ENCODE data around the gene ATP6V0E2.

ATP6V0E2 gene

DNA sequence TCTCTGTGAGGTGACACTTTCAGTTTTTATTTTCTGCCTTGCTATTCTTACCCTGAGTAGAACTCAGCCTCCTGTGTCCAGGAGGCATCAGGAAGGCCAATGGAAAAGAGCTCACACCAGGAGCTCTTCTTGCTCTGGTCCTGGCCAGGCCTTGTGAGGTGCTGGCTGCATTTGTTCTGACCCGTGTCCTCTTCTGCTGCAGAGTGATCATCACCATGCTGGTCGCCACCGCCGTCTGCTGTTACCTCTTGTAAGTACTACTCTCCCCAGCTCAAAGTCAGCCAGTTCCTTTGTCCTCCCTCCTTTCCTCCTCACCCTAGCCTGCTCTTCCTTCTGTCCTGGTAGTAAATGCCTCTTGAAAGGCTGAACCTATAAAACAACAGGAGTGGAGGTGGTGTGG, 1.6 kb downstream of the ATP6V0E2 start:
- no peak for DNase-seq (ENCODE audit: low read depth)
- TF ChIP-seq POLR2A (IDR thresholded peaks at IDR 0.05; ENCODE audit: extremely low read depth, insufficient read length) (no peak), MYC (IDR thresholded peaks at IDR 0.05; ENCODE audit: low read depth, low read length) (no peak)
- TF ChIP-seq, protein P1, sequence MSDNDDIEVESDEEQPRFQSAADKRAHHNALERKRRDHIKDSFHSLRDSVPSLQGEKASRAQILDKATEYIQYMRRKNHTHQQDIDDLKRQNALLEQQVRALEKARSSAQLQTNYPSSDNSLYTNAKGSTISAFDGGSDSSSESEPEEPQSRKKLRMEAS (IDR thresholded peaks at IDR 0.05; ENCODE audit: low read depth, low read length): no peak
- TF ChIP-seq, protein P2, sequence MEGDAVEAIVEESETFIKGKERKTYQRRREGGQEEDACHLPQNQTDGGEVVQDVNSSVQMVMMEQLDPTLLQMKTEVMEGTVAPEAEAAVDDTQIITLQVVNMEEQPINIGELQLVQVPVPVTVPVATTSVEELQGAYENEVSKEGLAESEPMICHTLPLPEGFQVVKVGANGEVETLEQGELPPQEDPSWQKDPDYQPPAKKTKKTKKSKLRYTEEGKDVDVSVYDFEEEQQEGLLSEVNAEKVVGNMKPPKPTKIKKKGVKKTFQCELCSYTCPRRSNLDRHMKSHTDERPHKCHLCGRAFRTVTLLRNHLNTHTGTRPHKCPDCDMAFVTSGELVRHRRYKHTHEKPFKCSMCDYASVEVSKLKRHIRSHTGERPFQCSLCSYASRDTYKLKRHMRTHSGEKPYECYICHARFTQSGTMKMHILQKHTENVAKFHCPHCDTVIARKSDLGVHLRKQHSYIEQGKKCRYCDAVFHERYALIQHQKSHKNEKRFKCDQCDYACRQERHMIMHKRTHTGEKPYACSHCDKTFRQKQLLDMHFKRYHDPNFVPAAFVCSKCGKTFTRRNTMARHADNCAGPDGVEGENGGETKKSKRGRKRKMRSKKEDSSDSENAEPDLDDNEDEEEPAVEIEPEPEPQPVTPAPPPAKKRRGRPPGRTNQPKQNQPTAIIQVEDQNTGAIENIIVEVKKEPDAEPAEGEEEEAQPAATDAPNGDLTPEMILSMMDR (IDR thresholded peaks at IDR 0.05; ENCODE audit: low read depth, low read length): no peak
- H3K4me3 ChIP-seq (ENCODE audit: low read depth, low read length): no peak overlapping the region

DNA sequence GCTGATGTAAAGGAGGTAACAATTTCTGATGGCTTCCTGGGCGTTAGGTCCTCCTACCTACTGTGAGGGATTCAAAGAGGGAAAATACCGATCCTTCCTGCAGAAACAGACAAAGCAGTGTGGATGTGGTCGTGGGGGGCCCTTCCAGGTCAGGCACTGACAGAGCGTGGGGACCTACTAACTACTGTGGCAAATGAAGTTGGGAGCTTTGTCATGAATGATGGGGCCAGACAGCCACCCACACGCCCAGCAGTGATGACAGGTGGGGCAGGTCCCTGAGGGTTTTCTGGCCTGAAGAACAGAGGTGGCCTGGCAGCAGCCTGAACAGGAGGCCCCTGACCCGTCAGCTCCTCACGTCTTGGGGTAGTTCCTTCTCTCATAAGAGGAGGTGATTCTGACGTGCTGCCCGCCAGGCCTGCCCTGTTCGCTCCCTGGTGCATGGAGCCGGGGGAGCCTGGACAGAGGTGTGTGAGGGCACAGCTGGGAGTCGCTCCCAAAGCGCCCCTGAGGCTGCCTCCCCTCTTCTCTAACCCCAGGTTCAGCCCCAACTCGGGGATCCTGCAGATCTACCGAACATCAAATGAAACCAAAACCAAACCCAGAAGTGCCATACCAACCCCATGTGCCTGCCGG, 4.2 kb downstream of the ATP6V0E2 start:
- TF ChIP-seq MYC (IDR thresholded peaks at IDR 0.05; ENCODE audit: low read depth, low read length) (no peak), POLR2A (IDR thresholded peaks at IDR 0.05; ENCODE audit: extremely low read depth, insufficient read length) (no peak)
- TF ChIP-seq, protein P1 (IDR thresholded peaks at IDR 0.05; ENCODE audit: low read depth, low read length): no peak
- TF ChIP-seq, protein P2 (IDR thresholded peaks at IDR 0.05; ENCODE audit: low read depth, low read length): no peak
- no peak overlapping the region for H3K4me3 ChIP-seq (ENCODE audit: low read depth, low read length)
- DNase-seq (ENCODE audit: low read depth): no peak

DNA sequence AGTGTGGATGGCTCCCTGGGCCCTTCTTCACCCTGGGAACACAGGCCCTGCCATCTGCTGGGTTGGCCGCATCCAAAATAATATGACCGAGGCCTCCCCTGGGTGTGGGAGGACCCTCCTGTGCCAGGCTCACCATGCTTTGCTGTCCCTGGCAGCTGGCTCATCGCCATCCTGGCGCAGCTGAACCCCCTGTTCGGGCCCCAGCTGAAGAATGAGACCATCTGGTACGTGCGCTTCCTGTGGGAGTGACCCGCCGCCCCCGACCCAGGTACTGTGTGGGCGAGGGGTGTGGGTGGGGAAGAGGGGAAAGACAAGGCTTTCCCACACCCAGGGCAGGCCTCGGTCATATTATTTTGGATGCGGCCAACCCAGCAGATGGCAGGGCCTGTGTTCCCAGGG, 4.8 kb downstream of the ATP6V0E2 start:
- DNase-seq (ENCODE audit: low read depth): no peak
- no peak overlapping the region for H3K4me3 ChIP-seq (ENCODE audit: low read depth, low read length)
- TF ChIP-seq, protein P1 (IDR thresholded peaks at IDR 0.05; ENCODE audit: low read depth, low read length): no peak
- TF ChIP-seq MYC (IDR thresholded peaks at IDR 0.05; ENCODE audit: low read depth, low read length) (no peak), POLR2A (IDR thresholded peaks at IDR 0.05; ENCODE audit: extremely low read depth, insufficient read length) (no peak)
- TF ChIP-seq, protein P2 (IDR thresholded peaks at IDR 0.05; ENCODE audit: low read depth, low read length): no peak

DNA sequence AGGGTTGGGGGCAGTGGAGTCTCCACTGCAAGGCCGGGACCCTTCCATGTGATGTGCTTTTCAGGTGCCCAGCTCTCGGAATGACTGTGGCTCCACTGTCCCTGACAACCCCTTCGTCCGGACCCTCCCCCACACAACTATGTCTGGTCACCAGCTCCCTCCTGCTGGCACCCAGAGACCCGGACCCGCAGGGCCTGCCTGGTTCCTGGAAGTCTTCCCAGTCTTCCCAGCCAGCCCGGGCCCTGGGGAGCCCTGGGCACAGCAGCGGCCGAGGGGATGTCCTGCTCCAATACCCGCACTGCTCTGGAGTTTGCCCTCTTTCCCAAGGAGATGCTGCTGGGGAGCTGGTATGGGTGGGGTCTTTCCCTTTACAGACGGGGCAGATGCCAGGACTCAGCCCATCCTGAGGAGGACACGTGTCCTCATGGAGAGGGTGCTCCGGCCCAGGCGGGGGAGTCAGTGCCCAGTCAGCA, 5.5 kb downstream of the ATP6V0E2 start:
- no peak overlapping the region for H3K4me3 ChIP-seq (ENCODE audit: low read depth, low read length)
- TF ChIP-seq, protein P2 (IDR thresholded peaks at IDR 0.05; ENCODE audit: low read depth, low read length): no peak
- TF ChIP-seq, protein P1 (IDR thresholded peaks at IDR 0.05; ENCODE audit: low read depth, low read length): no peak
- TF ChIP-seq POLR2A (IDR thresholded peaks at IDR 0.05; ENCODE audit: extremely low read depth, insufficient read length) (no peak), MYC (IDR thresholded peaks at IDR 0.05; ENCODE audit: low read depth, low read length) (no peak)
- no peak for DNase-seq (ENCODE audit: low read depth)

DNA sequence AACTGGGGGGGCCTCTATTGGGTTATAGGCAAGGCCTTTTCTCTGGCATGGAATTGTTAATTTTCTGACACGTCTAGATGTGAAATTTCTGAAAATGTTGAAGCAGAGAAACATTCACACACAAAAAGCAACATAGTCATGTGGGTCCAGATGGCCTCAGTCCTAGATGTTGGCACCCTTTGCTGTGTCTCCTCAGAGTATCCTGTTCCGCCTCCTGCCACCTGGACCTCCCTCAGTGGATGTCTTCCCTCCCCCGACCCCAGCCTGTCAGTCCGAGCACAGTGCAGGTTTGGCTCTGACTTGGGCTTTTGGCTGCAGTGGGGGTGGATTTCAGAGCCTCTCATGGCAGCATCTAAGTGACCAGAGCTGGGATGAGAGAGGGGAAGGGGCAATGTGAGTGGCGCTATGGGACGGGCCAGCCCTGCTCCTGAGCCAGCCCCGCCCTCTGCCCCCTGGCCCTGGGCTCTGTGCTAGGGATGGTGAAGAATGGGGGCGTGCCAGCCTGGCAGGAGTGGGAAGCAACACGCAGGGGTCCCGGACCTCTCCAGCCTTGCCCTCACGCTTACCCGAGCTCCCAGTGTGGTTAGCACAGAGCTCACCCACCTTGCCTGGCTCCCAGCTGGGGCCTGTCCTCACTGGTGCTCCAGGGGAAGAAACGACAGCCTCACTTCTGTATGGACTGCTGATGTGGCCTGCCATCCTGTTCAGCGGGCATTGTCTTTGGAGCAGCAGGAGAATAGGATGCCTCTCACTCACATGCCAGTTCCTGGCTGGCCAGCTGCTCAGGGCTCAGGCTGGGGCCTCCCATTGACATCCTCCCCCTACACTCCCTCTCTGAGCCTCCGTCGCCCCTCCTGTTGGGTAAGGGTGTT, 6.2 kb downstream of the ATP6V0E2 start:
- DNase-seq (ENCODE audit: low read depth): peak; percentile 0
- TF ChIP-seq, protein P1 (IDR thresholded peaks at IDR 0.05; ENCODE audit: low read depth, low read length): no peak
- TF ChIP-seq MYC (IDR thresholded peaks at IDR 0.05; ENCODE audit: low read depth, low read length): no peak
- TF ChIP-seq, protein P2 (IDR thresholded peaks at IDR 0.05; ENCODE audit: low read depth, low read length): no peak
- TF ChIP-seq POLR2A (IDR thresholded peaks at IDR 0.05; ENCODE audit: extremely low read depth, insufficient read length): no peak

More for the DNA sequence above, 6.2 kb downstream of the ATP6V0E2 start:
- no peak overlapping the region for H3K4me3 ChIP-seq (ENCODE audit: low read depth, low read length)
